K562 (cell line): ENCODE data around the gene EP300. TPM values are rescaled to one million over a fixed set of nuclear protein-coding genes. Genes with fewer than 3 reads are reported as not detected.

ENCODE experiments used
- BRD4 ChIP-seq: fragments of 200-600 bp; sonication (generic); IDR thresholded peaks from 2 replicates; pipeline ENCODE4 v1.6.1; 2017; ENCODE audit warnings: inconsistent platforms
- FOSL1 ChIP-seq: fragments of 200-800 bp; sonication (Bioruptor generic); conservative IDR thresholded peaks from 2 replicates; pipeline ENCODE4 v1.6.1; 2016; ENCODE audit warnings: missing genetic modification characterization, missing compliant biosample characterization
- FOXM1 ChIP-seq, 2 experiments: fragments of 450-650 bp in 1 of 2; sonication (generic) in 1 of 2; formaldehyde crosslinking in 1 of 2; IDR thresholded peaks; 2 replicates each; pipeline versions ENCODE4 v1.6.1 to v1.9.0; 2017 to 2022; ENCODE audit warnings: low read depth in 2 of 2, mild to moderate bottlenecking in 2 of 2, missing genetic modification reagents in 1 of 2, moderate library complexity in 1 of 2
- ILF3 ChIP-seq: fragments of 450-650 bp; IDR thresholded peaks from 2 replicates; pipeline ENCODE4 v1.6.1; 2018; ENCODE audit warnings: antibody characterized with exemption, mild to moderate bottlenecking, moderate library complexity, borderline replicate concordance
- MTA2 ChIP-seq: fragments of 450-650 bp; IDR thresholded peaks from 2 replicates; pipeline ENCODE4 v1.6.1; 2016; ENCODE audit warnings: low read depth
- NFATC3 ChIP-seq: fragments of 450-650 bp; IDR thresholded peaks from 2 replicates; pipeline ENCODE4 v1.6.1; 2017; ENCODE audit warnings: mild to moderate bottlenecking
- SOX6 ChIP-seq: fragments of 450-650 bp; IDR thresholded peaks from 2 replicates; pipeline ENCODE4 v1.6.1; 2014; ENCODE audit warnings: mild to moderate bottlenecking
- polyA plus RNA-seq, 8 experiments: library from polyadenylated mRNA; depleted of rRNA in 4 of 8; stranded (reverse) in 5 of 8; unstranded in 3 of 8; fragments of >200 nt; fragmentation: Nextera tagmentation in 2 of 8; fragmentation: Illumina TruSeq in 1 of 8; extraction: Ambion mirVana in 2 of 8; extraction: Trizol in 1 of 8; gene quantifications; 2 replicates each; pipeline versions ENCODE4 v1.2.1 to v1.2.3, GENCODE V29; 2011 to 2014; ENCODE audit warnings: inconsistent platforms in 1 of 8, missing spikeins in 1 of 8
- total RNA-seq, 7 experiments: library from RNA; depleted of rRNA in 6 of 7; stranded (reverse); fragments of >200 nt in 6 of 7; fragmentation: Illumina TruSeq in 2 of 7; extraction: Trizol in 2 of 7; gene quantifications; 2 replicates each; pipeline versions ENCODE4 v1.2.1 to v1.2.3, GENCODE V29; 2011 to 2021; ENCODE audit warnings: low replicate concordance in 1 of 7
- TF ChIP-seq, protein P1 (sequence below): IDR thresholded peaks from 2 replicates; pipeline ENCODE4 v1.6.1; 2016; ENCODE audit warnings: missing genetic modification characterization, missing compliant biosample characterization
- TF ChIP-seq, protein P2 (sequence below): sonication (generic); formaldehyde crosslinking; IDR thresholded peaks from 2 replicates; pipeline ENCODE4 v1.8.0; 2023; ENCODE audit warnings: mild to moderate bottlenecking, missing genetic modification reagents
- TF ChIP-seq, protein P3 (sequence below): sonication (generic); formaldehyde crosslinking; IDR thresholded peaks from 2 replicates; pipeline ENCODE4 v1.8.0; 2022; ENCODE audit warnings: missing genetic modification reagents, mild to moderate bottlenecking, moderate library complexity, borderline replicate concordance
- TF ChIP-seq, protein P4 (sequence below): sonication (generic); formaldehyde crosslinking; IDR thresholded peaks from 2 replicates; pipeline ENCODE4 v1.9.0; 2022; ENCODE audit warnings: mild to moderate bottlenecking, missing genetic modification reagents
- TF ChIP-seq, protein P5 (sequence below), 2 experiments: fragments of 150-350 bp in 1 of 2; IDR thresholded peaks; 2 replicates each; pipeline ENCODE4 v1.6.1; 2012 to 2016; ENCODE audit warnings: low read depth in 2 of 2, low read length in 2 of 2, mild to moderate bottlenecking in 1 of 2, moderate library complexity in 1 of 2

Gene EP300
- total and polyA plus RNA-seq, 9 of the 15 experiments (the other 6 are each of a cell fraction or from before 2014, with no cell fraction given), result 2.2 to 28.6 (median 10.9) TPM

DNA sequence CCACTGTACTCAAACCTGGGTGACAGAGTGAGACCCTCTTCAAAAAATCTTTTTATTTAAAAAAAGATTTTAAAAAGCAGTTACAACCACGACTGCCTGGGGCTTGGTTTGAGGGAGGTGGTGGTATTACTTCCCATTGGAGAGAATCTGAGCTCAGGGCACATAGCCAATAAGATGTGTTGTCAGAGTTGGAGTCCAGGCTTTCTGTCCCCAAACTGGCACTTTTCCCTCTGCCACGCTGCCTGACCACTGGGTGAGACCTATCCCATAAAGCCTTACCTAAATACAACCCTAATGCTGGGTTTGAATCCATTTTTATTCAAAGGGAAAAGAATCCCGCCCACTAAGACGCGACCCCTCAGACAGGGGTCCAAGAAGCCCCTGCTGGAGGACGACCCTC is 136.8 kb downstream of the EP300 start (continued):
- TF ChIP-seq, protein P1, sequence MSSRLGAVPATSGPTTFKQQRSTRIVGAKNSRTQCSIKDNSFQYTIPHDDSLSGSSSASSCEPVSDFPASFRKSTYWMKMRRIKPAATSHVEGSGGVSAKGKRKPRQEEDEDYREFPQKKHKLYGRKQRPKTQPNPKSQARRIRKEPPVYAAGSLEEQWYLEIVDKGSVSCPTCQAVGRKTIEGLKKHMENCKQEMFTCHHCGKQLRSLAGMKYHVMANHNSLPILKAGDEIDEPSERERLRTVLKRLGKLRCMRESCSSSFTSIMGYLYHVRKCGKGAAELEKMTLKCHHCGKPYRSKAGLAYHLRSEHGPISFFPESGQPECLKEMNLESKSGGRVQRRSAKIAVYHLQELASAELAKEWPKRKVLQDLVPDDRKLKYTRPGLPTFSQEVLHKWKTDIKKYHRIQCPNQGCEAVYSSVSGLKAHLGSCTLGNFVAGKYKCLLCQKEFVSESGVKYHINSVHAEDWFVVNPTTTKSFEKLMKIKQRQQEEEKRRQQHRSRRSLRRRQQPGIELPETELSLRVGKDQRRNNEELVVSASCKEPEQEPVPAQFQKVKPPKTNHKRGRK (tag), result no peak
- TF ChIP-seq BRD4, result no peak
- TF ChIP-seq MTA2, result no peak
- TF ChIP-seq ILF3, result no peak
- TF ChIP-seq, protein P2, sequence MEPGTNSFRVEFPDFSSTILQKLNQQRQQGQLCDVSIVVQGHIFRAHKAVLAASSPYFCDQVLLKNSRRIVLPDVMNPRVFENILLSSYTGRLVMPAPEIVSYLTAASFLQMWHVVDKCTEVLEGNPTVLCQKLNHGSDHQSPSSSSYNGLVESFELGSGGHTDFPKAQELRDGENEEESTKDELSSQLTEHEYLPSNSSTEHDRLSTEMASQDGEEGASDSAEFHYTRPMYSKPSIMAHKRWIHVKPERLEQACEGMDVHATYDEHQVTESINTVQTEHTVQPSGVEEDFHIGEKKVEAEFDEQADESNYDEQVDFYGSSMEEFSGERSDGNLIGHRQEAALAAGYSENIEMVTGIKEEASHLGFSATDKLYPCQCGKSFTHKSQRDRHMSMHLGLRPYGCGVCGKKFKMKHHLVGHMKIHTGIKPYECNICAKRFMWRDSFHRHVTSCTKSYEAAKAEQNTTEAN (CRISPR knock-in tag), result no peak
- TF ChIP-seq, protein P3, sequence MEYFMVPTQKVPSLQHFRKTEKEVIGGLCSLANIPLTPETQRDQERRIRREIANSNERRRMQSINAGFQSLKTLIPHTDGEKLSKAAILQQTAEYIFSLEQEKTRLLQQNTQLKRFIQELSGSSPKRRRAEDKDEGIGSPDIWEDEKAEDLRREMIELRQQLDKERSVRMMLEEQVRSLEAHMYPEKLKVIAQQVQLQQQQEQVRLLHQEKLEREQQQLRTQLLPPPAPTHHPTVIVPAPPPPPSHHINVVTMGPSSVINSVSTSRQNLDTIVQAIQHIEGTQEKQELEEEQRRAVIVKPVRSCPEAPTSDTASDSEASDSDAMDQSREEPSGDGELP (CRISPR knock-in tag), result no peak
- no peak for TF ChIP-seq NFATC3
- TF ChIP-seq, protein P4, sequence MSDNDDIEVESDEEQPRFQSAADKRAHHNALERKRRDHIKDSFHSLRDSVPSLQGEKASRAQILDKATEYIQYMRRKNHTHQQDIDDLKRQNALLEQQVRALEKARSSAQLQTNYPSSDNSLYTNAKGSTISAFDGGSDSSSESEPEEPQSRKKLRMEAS (CRISPR knock-in tag), result no peak
- TF ChIP-seq FOSL1 (tag), result no peak
- TF ChIP-seq, protein P5, sequence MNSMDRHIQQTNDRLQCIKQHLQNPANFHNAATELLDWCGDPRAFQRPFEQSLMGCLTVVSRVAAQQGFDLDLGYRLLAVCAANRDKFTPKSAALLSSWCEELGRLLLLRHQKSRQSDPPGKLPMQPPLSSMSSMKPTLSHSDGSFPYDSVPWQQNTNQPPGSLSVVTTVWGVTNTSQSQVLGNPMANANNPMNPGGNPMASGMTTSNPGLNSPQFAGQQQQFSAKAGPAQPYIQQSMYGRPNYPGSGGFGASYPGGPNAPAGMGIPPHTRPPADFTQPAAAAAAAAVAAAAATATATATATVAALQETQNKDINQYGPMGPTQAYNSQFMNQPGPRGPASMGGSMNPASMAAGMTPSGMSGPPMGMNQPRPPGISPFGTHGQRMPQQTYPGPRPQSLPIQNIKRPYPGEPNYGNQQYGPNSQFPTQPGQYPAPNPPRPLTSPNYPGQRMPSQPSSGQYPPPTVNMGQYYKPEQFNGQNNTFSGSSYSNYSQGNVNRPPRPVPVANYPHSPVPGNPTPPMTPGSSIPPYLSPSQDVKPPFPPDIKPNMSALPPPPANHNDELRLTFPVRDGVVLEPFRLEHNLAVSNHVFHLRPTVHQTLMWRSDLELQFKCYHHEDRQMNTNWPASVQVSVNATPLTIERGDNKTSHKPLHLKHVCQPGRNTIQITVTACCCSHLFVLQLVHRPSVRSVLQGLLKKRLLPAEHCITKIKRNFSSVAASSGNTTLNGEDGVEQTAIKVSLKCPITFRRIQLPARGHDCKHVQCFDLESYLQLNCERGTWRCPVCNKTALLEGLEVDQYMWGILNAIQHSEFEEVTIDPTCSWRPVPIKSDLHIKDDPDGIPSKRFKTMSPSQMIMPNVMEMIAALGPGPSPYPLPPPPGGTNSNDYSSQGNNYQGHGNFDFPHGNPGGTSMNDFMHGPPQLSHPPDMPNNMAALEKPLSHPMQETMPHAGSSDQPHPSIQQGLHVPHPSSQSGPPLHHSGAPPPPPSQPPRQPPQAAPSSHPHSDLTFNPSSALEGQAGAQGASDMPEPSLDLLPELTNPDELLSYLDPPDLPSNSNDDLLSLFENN (IDR thresholded peaks at IDR 0.05; ENCODE audit: low read depth in 2 of 2, low read length in 2 of 2), result no peak
- TF ChIP-seq FOXM1 (IDR thresholded peaks at IDR 0.05; ENCODE audit: low read depth), result no peak
- no peak for TF ChIP-seq FOXM1 (CRISPR knock-in tag; IDR thresholded peaks at IDR 0.05; ENCODE audit: low read depth)
- TF ChIP-seq SOX6, result no peak
